ENCODE data around the gene MYO18B. TPM values are rescaled to one million over a fixed set of nuclear protein-coding genes. Genes with fewer than 3 reads are reported as not detected.

The MYO18B gene
- total RNA-seq, 1 donor: 0.54 TPM

DNA sequence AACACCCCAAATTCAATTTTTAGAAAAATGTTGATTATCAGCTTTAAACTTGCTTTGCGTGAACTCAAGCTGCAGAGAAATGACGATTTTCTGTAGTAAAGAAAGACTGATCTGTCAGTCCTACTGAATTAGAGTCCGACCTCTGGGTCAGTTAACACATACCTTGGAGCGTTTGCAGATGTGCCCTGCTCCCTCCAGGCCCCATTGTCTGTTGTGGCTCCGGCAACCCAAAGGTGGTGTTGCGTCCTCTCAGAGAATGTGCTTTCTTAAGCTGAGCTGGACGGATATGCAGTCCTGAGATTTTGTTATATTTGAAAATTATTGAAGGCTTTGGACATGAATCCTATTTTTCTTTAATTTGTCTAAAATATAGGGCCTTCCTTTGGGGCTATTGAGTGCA is 31.5 kb upstream of the MYO18B start:
- no peak for DNase-seq (ENCODE audit: low read depth in 2 of 3, low spot score in 2 of 3)

DNA sequence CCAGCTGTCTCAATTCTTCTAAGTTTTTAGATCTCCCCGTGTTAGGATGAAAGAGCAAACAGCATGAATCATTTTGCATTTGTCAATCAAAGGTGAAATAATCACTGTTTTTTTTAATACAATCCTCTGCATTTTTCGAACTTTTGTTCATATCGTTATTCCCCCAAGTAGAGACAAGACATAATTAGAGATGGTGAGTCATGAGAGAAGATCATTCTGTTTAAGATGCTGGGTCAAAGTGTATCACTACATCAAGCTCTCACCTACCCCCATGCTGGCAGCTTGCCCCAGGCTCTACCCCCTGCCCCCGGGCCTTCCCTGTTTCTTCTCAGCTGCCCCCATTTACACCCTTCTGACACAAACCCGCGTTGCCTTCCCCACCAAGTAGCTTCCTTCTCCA is 30.5 kb upstream of the MYO18B start:
- no peak for DNase-seq (ENCODE audit: low read depth in 2 of 3, low spot score in 2 of 3)

DNA sequence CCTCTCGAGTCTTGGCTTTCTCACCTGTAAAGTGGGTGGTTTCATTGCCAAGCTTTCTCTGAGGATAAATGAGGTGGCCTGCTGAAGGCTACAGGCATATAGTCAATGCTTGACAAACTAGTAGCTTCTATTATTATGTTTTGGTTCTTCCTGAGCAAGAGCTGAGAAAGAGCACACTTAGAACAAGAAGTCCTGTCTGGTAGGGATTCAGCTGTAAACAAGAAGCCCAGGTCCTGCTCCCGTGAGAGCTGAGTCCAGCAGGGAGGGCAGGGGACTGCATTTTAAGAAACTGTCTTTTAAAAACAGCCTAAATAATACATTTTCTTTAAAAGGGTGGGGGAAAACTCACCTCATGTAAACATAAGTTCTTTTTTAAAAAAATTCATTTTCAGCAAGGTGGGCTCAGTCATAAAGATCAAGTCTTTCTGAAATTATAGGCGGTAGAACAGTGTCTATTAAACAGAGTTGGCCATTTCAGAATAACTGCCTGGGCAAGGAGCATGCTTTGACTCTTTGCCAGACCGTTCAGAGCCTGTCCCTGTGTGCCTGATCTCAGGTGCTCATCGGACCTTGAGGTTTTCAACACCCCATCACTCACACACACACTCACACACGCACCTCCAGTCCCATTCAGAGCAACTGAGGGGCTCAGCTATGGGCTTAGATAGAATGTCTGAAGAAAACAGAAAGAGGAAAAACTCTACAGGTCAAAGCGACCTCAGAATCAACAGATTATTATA is 29.2 kb upstream of the MYO18B start:
- DNase-seq (ENCODE audit: low read depth in 2 of 3, low spot score in 2 of 3): no peak

DNA sequence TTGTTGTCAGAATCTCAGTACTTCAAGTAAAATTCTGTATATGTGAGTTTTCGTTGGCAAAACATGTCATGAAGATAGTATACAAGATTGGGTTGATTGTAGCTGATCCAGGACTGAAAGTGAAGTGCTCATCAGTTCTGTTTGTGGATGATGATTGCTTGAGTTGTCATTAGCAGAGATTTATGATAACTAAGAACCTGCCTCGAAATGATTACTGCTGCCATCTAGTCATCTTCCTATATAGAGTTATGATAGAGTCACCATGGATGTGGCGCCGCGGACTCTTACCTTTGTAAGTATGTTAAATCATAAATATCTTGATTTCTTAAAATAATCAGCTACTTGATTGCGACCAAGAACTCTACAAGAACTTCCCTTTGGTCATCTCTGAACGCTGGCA is 27.9 kb upstream of the MYO18B start:
- no peak for DNase-seq (ENCODE audit: low read depth in 2 of 3, low spot score in 2 of 3)

DNA sequence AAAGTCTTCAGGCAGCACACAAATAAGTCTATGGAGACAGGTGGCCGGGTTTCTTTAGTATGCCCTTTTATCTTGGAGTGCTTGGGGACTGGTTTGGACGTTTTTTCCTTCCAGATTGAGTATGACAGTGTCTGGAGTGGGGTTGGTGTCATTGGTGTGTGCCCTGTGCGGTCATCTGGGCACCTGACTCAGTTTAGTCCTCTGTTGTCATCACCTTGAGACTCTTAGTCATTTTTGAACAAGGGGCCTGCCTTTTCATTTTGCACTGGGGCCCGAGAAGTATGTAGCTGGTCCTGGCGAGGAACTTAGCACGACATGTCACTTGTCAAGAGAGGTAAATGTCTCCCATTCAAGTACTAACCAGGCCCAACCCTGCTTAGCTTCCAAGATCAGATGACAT is 27.2 kb upstream of the MYO18B start:
- no peak for DNase-seq (ENCODE audit: low read depth in 2 of 3, low spot score in 2 of 3)

DNA sequence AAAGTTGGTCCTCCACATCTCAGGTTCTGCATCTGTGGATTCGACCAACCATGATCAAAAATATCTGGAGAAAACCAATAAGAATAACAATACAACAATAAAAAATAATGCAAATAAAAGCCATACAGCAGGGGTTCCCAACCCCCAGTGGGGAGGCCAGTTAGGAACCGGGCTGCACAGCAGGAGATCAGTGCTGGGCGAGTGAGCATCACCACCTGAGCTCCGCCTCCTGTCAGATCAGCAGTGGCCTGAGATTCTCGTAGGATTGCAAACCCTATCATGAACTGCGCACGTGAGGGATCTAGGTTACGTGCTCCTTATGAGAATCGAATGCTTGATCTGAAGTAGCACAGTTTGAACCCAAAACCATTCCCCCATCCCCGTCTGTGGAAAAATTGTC is 25.4 kb upstream of the MYO18B start:
- no peak for DNase-seq (ENCODE audit: low read depth in 2 of 3, low spot score in 2 of 3)

DNA sequence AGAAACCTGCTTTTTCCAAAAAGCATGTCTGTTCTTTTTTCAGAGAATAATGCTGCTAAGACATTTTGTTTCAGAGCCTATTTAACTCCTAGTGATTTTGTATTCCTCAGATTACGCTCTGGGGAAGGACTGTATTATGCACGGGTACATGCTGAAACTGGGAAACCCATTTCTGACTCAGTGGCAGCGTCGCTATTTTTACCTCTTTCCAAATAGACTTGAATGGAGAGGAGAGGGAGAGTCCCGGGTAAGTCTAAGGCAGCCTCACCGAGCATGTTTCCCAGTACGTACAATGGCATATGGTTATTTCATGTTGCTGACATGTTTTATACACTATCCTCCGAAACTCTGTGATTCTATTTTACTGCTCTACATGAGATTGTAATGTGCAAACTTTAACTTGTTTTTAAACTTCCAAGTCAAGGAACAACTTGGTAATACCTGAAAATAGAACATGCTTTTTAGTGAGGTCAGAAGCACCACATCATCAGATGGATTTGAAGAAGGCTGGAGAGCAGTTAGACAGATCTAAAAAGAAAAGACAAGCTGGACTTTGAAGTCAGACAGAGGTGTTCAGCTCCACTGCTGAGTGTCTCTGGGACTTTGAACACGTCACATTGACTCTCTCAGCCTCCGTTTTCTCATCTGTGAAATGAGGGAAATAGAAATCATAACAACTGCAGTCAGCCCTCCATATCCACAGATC is 23.7 kb upstream of the MYO18B start:
- DNase-seq (ENCODE audit: low read depth in 2 of 3, low spot score in 2 of 3): no peak

DNA sequence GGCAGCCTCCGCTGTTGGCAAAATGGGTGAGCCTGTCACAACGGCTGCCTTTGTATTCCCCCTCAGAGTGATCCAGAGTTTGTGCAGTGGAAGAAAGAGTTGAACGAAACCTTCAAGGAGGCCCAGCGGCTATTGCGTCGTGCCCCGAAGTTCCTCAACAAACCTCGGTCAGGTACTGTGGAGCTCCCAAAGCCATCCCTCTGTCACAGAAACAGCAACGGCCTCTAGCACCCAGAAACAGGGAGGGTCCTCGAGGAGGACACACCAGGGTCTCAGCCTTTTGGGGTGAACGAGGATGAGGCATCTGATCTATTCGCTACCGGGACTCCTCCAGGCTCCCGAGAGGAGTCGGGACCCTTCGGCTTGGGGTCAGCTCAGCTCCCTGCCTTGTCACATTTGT is 19.8 kb upstream of the MYO18B start:
- no peak for DNase-seq (ENCODE audit: low read depth in 2 of 3, low spot score in 2 of 3)

DNA sequence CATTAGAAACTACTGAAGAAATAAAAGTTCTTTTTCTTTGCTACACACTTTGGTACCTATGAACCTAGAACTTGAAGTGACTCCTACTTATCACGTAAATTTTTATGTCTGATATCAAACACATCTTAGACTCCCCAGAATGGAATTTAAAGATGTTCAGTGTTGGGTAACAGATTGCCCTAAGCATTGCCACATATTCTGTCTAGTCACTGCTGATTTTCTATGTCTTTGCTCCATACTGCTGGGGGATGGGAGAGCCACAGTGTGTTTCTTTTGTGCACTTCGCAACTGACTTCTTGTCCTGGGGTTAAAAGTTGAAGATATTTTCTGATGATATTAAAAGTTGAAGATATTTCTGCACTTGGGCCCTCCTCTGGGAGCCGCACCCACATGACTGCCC is 19.4 kb upstream of the MYO18B start:
- no peak for DNase-seq (ENCODE audit: low read depth in 2 of 3, low spot score in 2 of 3)

DNA sequence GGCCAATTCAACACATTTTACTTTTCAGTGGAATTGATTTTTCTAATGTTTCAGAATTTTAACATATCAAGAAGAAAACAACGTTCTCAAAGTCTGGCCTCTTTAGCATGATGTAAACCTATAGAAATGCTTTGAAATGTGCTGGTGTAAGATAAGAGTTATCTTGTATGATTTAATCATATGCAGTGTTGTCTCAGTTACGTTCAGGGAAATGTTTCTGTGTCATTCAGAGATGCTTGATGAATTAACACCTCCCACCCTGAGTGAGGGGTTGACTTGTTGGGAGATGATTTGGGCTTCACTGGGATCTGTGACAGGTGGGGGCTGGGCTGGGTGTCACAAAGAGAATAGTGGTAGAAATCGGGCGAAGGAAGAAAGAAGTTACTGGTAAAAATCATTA is 15.7 kb upstream of the MYO18B start:
- no peak for DNase-seq (ENCODE audit: low read depth in 2 of 3, low spot score in 2 of 3)

DNA sequence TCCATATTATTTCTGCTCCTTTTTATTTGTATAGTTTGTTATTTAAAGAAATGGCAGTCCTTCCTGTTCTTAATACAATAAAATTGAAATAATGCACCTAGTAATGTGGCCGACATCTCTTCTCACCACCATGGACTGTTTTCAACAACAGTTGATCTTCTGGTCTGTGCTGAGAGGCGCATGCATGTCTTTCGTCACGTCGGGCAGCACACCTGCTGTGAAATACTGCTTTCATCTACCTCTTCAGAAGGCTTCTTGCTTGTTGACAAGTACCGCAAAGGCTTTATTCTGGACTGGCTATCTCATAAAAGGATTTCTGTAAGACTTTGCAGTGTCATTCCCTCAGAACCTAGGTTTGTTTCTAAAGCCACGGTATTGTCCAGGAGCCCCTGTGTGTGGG is 13.9 kb upstream of the MYO18B start:
- no peak for DNase-seq (ENCODE audit: low read depth in 2 of 3, low spot score in 2 of 3)

DNA sequence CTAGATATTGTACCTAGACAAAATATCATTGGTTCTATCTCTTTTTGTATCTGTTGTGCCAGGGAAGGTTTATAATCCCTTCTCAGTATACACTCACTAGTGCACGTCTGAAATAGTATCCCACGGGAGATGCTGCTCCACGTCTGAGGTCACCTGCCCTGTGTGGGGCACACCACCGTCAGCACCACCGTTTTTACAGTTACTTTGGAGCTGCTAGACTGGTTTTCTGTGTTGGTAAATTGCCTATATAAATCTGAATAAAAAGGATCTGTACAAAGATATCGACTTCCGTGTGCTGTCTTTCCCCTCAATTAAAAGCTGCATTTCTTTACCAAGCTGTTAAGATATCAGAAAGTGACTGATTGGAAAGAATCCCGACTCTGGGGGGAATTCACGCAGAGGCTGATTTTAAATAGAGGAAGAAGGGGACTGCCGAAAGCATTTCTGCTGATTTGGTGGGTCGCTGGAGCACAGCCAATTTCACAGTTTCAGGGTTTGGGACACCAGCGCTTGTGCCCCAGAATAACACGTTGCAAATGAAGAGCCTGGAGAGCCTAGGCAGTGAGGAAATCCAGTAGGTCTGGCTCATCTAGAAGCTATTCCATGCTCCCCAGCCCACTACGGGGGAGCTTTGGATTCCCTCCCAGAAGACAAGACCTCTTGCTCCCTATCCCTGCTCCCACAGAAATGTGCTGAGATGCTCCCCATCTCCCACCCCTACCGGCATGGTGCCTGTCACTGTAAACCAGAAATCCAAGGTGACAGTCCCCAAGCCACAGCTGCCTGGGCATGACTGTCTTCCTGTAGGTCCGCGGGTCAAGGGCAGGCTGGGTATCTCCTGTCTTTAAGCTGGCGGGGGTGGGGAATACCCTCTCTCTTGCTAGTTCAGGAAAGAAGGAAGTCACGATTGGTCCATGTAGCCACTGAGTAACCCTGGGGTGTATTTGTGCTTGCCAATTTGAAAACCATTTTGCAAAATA is 12.7 kb upstream of the MYO18B start:
- DNase-seq (ENCODE audit: low read depth in 2 of 3, low spot score in 2 of 3): no peak

DNA sequence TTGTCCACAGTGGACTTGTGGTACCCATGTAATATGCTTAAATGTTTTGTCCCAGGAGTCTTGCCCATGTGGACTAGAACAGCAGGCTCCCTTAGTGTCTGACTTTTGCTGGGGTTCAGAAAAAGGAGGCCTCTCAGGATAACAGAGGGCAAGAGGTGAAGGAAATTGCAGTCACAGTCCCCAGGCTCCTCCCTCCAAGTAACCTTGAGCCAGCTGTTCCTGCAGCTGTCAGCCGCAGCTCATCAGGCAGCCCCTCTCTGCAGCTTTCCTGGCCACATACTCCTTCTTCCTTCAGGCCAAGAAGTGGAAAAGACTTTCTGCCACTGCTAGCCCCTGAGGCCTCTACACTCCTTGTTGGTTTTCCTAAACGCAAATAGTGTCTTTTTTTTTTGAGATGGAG is 6.3 kb upstream of the MYO18B start:
- no peak for DNase-seq (ENCODE audit: low read depth in 2 of 3, low spot score in 2 of 3)

DNA sequence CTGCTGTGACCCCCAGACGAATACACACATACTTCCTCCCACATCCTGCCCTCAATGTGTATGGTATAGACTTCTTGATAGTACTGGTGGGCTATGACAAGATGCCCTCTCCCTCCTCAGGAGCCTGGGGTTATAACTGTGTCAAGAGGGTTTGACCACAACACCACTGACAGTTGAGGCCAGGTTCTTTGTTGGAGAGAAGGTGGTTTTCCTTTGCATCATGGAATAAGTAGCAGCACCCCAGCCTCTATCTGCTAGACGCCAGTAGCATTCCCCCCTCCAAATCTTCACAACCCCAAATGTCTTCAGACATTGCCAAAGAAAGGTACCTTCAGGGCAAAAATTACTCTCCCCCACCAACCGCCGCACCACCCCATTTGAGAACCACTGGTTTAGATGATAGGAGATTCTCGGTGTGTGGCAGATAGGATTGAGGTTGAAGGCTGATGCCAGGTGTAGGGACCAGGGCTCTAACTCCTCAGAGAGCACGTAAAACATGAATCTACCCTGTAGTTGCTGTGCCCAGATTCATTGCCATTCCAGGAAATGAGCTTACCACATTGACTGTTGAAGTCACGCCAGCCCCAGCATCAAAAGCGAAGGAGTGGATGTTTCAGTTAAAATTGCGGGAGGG is 5.5 kb upstream of the MYO18B start:
- DNase-seq (ENCODE audit: low read depth in 2 of 3, low spot score in 2 of 3): peak in 2 of 3 donors; percentile 15 to 77

DNA sequence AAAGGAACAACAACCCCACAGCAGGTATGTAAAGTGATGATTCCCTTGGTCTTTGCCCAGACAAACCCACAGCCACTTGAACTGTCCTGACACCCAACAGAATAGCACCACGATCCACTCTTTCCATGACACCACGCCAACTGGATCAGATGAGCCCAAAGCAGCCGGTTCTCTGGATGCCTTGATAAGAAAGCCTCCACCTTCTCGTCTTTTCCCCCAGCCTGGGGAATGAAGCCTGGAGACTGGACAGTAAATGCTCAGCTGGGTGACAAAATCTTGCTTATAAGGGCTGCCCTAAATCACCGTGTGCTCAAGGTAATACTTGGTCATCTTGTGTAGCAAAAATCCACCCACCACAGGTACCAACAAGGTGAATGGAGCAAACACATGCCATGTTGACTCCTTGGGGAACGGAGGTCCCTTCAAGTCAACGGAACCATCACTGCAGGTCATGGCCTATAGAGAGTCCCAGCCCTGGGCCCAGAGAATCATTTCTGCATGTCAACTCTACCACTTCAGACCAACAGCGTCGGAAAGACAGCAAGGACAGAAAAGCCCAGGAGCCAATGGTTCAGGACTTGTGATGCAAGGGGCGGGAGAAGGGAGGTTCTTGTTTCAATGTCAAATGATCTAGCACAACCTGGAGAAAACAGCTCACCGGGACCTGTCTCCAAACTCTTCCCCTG is 2.2 kb upstream of the MYO18B start:
- DNase-seq (ENCODE audit: low read depth in 2 of 3, low spot score in 2 of 3): no peak

DNA sequence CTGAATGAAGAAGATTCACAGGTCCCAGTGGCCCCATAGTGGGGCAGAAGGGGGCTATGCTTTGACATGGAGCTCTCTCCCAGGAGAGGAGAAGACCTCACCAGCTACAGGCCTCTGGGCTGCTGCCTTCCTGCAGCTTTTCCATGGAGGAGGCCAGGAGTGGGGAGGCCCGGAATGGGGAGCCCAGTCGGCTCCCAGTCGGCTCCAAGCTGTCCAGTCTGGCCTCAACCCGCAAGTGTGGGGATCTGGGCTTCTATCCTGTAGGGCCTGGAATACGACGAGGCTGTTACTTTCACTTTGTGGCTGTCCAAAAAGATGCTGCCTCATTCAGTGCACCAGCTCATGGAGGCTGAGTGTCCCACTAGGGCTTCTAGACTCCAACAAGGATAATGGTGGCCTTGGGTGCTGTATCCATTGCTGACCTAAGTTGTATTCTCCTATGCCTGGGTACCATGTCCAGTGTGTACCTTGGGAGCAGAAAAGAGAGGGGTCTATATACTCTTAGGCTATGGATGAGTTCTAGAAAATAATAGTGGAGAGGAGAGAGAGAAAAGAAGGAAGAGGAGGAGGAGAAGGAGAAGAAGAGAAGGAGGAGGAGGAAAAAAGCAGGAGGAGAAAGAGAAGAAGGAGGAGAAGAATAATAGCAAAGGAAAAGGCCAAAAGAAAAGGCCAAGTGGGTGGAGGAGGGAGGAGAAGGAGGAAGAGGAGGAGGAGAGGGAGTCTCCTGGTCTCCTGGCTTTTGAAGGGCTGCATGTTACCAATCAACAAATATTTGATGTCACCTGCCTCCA is 1.1 kb downstream of the MYO18B start:
- DNase-seq (ENCODE audit: low read depth in 2 of 3, low spot score in 2 of 3): no peak

DNA sequence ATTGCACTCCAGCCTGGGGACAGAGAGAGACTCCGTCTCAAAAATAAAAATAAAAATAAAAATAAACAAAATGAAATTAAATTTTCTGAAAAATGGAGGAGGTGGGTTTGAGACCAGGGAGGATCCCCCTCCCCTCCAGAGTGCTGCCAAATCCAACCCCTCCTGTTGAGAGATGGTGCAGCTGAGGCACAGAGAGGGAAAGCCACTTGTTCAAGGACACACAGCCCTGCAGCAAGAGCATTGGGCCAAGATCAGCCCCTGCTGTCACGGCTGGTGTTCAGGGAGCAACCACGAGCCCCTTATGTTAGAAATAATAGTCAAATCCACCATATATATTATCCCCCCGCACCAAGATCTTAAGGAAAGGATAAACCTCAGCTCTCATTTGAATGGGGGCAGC is 2.7 kb downstream of the MYO18B start:
- no peak for DNase-seq (ENCODE audit: low read depth in 2 of 3, low spot score in 2 of 3)

DNA sequence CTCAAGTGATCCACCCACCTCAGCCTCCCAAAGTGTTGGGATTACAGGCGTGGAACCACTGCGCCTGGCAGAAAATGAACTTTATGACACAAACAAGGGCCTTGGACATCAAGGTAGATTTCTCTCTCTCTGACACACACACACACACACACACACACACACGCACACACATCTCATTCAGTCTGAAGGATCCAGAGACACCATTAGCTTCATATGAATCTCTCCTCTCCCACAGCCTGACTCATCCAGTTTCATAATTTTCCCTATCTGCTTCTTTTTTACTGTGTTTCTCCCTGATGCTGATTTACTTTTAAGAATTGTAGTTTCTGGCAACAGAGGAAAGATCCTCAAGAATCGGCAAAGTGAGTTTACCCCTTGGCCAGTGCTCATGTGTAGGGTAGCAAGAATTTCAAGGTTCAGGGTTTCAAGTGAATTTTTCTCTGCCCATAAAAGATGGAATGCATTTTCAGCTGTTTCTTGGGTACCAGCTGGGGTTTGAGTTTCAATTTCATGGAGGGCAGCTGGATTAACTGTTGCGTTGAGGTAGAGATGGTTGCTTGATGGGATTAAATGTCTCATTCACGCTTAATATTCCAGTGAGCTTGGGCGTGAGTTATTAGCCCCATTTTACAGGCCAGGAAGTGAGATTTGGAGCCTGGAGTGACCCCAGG is 3.5 kb downstream of the MYO18B start:
- DNase-seq (ENCODE audit: low read depth in 2 of 3, low spot score in 2 of 3): no peak

DNA sequence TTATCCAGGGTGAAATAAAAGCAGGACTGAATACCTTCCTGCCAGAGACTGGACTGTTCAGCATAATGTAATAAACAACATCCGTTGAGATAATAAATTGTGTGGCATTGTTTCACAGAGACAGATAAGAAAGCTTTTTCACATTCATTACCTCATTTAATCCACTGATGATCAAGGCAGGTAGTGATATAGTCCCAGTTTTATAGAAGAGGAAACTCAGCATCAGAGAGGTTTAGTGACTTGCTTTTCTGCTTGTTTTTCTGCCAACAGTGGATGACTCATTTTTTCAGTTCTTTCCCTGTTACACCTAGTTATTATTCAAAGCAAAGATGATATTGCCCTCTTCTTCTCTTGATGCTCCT is 4.0 kb downstream of the MYO18B start:
- DNase-seq (ENCODE audit: low read depth in 2 of 3, low spot score in 2 of 3): no peak

All from hematopoietic multipotent progenitor cell (in vitro differentiated cells).